ENCODE data around the gene TAF9B. TPM values are rescaled to one million over a fixed set of nuclear protein-coding genes. Genes with fewer than 3 reads are reported as not detected.

Gene TAF9B
- 13.4 to 20.4 TPM (median 17.3 TPM) in 3 replicates for polyA plus RNA-seq
- polyA plus RNA-seq (2011; ENCODE audit: low read depth): 2.9 TPM
- 11.7 and 22.0 TPM in 2 replicates for polyA plus RNA-seq (2011; cell fraction: cytosol; rRNA removed)
- 8.3 and 9.8 TPM in 2 replicates for polyA plus RNA-seq (2011; cell fraction: nucleus; rRNA removed)
- 3.9 and 10.1 TPM in 2 replicates for polyA plus RNA-seq (2012; ENCODE audit: low replicate concordance)
- polyA minus RNA-seq: 8.1 to 18.2 TPM (median 9.1 TPM) in 3 replicates
- 7.5 TPM for polyA minus RNA-seq (2011; cell fraction: cytosol; rRNA and poly(A)+ RNA removed)
- 2.7 and 4.7 TPM in 2 replicates for polyA minus RNA-seq (2011; cell fraction: nucleus; rRNA and poly(A)+ RNA removed)

GRCh38 chrX:78139160-78140123, at the start of gene TAF9B:
Gene TAF9B, minus strand, starts transcription at chrX:78139650. Its CDS starts 39 bp downstream, at chrX:78139611.
- FAIRE-seq: peak; percentile 44
- Histone ChIP-seq H3K9me1 (ENCODE audit: control insufficient read depth, extremely low read depth, insufficient read depth, low read length) (no peaks in the 10 kb centered on the region), H3K4me2 (ENCODE audit: control insufficient read depth, extremely low read depth, insufficient read depth, low read depth, low read length) (peak within 1 kb of the TSS; percentile 51), H3K27ac (ENCODE audit: control insufficient read depth, insufficient read depth, low read length) (peak within 1 kb of the TSS; percentile 58), H3K4me3 (ENCODE audit: control insufficient read depth in 2 of 3, extremely low read depth in 1 of 3, insufficient read depth in 2 of 3, low read depth in 1 of 3, low read length in 3 of 3) (peak within 1 kb of the TSS; percentile 62 to 75 (median 70)), H3K9me3 (ENCODE audit: control insufficient read depth, low read depth, low read length) (no peaks in the 10 kb centered on the region), H2AFZ (ENCODE audit: control insufficient read depth, low read length) (peak within 1 kb of the TSS; percentile 83), H3K9ac (ENCODE audit: control insufficient read depth, extremely low read depth, insufficient read depth, low read length) (peak within 1 kb of the TSS; percentile 76), H3K27me3 (ENCODE audit: control insufficient read depth, extremely low read depth, insufficient read depth, low read length) (no peaks in the 10 kb centered on the region), H3K79me2 (ENCODE audit: control insufficient read depth, insufficient read depth, low read length) (no peaks in the 10 kb centered on the region), H3K36me3 (ENCODE audit: control insufficient read depth in 2 of 2, extremely low read depth in 1 of 2, insufficient read depth in 2 of 2, low read length in 2 of 2) (no peaks in the 10 kb centered on the region), H3K4me1 (ENCODE audit: control insufficient read depth, extremely low read depth, insufficient read depth, low read length) (no peaks in the 10 kb centered on the region), H4K20me1 (ENCODE audit: control insufficient read depth, extremely low read depth, insufficient read depth, low read length) (no peaks in the 10 kb centered on the region)
- no peak for DNase-seq (ENCODE audit: low read depth, low spot score)
- TF ChIP-seq CTCF (optimal IDR thresholded peaks at IDR 0.05 in 1 of 3, IDR thresholded peaks at IDR 0.05 in 1 of 3, conservative IDR thresholded peaks at IDR 0.05 in 1 of 3; ENCODE audit: extremely low read depth in 1 of 3, insufficient read depth in 2 of 3, low read length in 3 of 3) (no peak), EZH2 (IDR thresholded peaks at IDR 0.05; ENCODE audit: low read length) (no peak)
- dilution Hi-C loops (cut with MboI; ENCODE audit: extremely low pct_ligation_motif_present, low sequenced_read_pairs): no loop called here

GRCh38 chrX:78182881-78183280, 43.4 kb upstream of the TAF9B start:
- Histone ChIP-seq H3K4me2 (ENCODE audit: control insufficient read depth, extremely low read depth, insufficient read depth, low read depth, low read length) (no peak overlapping the region), H2AFZ (ENCODE audit: control insufficient read depth, low read length) (no peak overlapping the region), H3K4me1 (ENCODE audit: control insufficient read depth, extremely low read depth, insufficient read depth, low read length) (no peaks in the 10 kb centered on the region), H3K27me3 (ENCODE audit: control insufficient read depth, extremely low read depth, insufficient read depth, low read length) (no peaks in the 10 kb centered on the region), H3K27ac (ENCODE audit: control insufficient read depth, insufficient read depth, low read length) (no peak overlapping the region), H3K9ac (ENCODE audit: control insufficient read depth, extremely low read depth, insufficient read depth, low read length) (no peak overlapping the region), H4K20me1 (ENCODE audit: control insufficient read depth, extremely low read depth, insufficient read depth, low read length) (no peaks in the 10 kb centered on the region), H3K9me3 (ENCODE audit: control insufficient read depth, low read depth, low read length) (no peaks in the 10 kb centered on the region), H3K36me3 (ENCODE audit: control insufficient read depth in 2 of 2, extremely low read depth in 1 of 2, insufficient read depth in 2 of 2, low read length in 2 of 2) (no peaks in the 10 kb centered on the region), H3K4me3 (ENCODE audit: control insufficient read depth in 2 of 3, extremely low read depth in 1 of 3, insufficient read depth in 2 of 3, low read depth in 1 of 3, low read length in 3 of 3) (no peak overlapping the region), H3K9me1 (ENCODE audit: control insufficient read depth, extremely low read depth, insufficient read depth, low read length) (no peaks in the 10 kb centered on the region), H3K79me2 (ENCODE audit: control insufficient read depth, insufficient read depth, low read length) (no peaks in the 10 kb centered on the region)
- DNase-seq (ENCODE audit: low read depth, low spot score) (no peak), FAIRE-seq (no peak)
- dilution Hi-C loops (cut with MboI; ENCODE audit: extremely low pct_ligation_motif_present, low sequenced_read_pairs): no loop called here
- TF ChIP-seq CTCF (optimal IDR thresholded peaks at IDR 0.05 in 1 of 3, IDR thresholded peaks at IDR 0.05 in 1 of 3, conservative IDR thresholded peaks at IDR 0.05 in 1 of 3; ENCODE audit: extremely low read depth in 1 of 3, insufficient read depth in 2 of 3, low read length in 3 of 3): no peak
- no peak for TF ChIP-seq EZH2 (IDR thresholded peaks at IDR 0.05; ENCODE audit: low read length)

Measured in keratinocyte (primary cell).